HK-2 (cell line): ENCODE results near the gene RUBCN.
A peak's percentile ranks its signal among the peaks of the same experiment; 100 is the strongest.
"Not testable (repeated sequence)": the region's sequence is repeated elsewhere in the genome, so short reads cannot be mapped to it uniquely, and the experiment has no call there.

Source experiments
- DNase-seq: peaks from one replicate; pipeline ENCODE4 v3.0.0-alpha.2; 2018; ENCODE audit not compliant: unreplicated experiment

The RUBCN gene

GRCh38 chr3:197734667-197735318 is 1.9 kb downstream of the RUBCN start:
- no peak for DNase-seq

GRCh38 chr3:197733042-197733441 is 3.7 kb downstream of the RUBCN start:
- DNase-seq, result no peak

DNA sequence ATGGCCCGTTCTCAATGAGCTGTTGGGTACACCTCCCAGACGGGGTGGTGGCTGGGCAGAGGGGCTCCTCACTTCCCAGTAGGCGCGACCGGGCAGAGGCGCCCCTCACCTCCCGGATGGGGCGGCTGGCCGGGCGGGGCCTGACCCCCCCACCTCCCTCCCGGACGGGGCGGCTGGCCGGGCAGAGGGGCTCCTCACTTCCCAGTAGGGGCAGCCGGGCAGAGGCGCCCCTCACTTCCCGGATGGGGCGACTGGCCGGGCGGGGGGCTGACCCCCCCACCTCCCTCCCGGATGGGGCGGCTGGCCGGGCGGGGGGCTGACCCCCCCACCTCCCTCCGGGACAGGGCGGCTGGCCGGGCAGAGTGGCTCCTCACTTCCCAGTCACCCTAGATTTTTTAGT is 5.2 kb downstream of the RUBCN start:
- DNase-seq, result not testable (repeated sequence)

DNA sequence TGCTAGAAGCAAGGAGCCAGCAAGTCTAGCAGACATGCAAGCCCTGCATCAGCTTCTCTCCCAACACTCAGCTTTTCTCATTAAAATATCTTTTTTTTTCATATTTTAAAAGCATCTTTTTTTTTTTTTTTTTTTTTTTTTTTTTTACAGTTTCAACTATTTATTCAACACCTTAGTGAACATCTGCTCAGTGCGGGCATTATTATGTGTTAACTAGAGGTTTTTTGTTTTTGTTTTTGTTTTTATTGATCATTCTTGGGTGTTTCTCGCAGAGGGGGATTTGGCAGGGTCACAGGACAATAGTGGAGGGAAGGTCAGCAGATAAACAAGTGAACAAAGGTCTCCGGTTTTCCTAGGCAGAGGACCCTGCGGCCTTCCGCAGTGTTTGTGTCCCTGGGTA is 5.9 kb downstream of the RUBCN start:
- DNase-seq, result not testable (repeated sequence)

GRCh38 chr3:197730200-197730599 is 6.5 kb downstream of the RUBCN start:
- DNase-seq, result peak; percentile 41

- DNase-seq, result no peak
These were observed 8.2 kb downstream of the RUBCN start for GRCh38 chr3:197728487-197728886.

GRCh38 chr3:197727878-197728277 is 8.8 kb downstream of the RUBCN start:
- not testable (repeated sequence) for DNase-seq

GRCh38 chr3:197722734-197723133 is 14.0 kb downstream of the RUBCN start:
- DNase-seq, result no peak

- DNase-seq, result no peak
These were observed 16.0 kb downstream of the RUBCN start for GRCh38 chr3:197720694-197721093.

- peak; percentile 63 for DNase-seq
These were observed 17.8 kb downstream of the RUBCN start for GRCh38 chr3:197718891-197719290.

GRCh38 chr3:197714251-197714650 is 22.5 kb downstream of the RUBCN start:
- DNase-seq, result no peak

DNA sequence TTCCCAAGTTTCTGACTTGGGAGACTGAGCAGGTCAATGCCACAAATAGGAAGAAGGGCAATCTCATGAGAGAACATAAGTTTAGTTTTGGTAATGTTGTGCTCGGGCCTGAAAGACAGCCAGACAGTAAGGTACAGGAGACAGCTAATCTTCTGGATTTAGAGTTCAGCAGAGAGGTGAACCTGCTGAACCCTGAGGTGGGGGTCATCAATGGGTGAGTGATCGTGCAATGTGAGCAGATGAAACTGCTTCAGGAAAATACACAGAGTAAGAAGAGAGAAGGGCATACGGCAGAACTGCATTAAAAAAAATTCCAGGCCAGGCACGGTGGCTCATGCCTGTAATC is 23.3 kb downstream of the RUBCN start:
- DNase-seq, result peak; percentile 33

- DNase-seq, result peak; percentile 84
These were observed 24.6 kb downstream of the RUBCN start for GRCh38 chr3:197711973-197712707.

DNA sequence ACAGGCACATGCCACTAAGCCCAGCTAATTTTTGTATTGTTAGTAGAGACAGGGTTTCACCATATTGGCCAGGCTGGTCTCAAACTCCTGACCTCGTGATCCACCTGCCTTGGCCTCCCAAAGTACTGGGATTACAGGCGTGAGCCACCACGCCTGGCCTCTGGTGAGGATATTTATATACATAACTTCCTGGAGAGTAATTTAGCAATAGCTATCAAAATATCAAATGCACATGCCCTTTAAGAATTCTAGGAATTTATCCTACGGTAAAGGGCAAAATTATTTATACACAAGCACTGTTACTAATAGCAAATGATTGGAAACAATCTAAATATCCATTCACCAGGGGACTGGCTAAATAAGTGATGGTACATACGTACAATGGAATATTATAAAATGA is 25.7 kb downstream of the RUBCN start:
- DNase-seq, result not testable (repeated sequence)

DNA sequence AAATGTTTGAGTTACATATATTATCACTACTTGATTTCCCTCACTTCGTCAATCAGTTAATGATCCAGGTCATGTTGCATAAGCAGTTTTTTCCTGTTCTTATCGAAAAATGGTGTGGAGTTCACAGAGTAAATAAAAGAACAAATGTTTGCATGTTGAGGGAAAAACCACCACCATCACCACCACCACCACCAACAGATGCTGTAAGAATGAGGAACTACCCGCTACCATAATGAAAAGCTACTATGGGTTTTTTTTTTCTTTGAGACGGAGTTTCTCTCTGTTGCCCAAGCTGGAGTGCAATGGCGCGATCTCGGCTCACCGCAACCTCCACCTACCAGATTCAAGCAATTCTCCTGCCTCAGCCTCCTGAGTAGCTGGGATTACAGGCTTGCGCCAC is 27.6 kb downstream of the RUBCN start:
- DNase-seq, result no peak

GRCh38 chr3:197706658-197707057 is 30.0 kb downstream of the RUBCN start:
- DNase-seq, result no peak

GRCh38 chr3:197701841-197702240 is 34.9 kb downstream of the RUBCN start:
- no peak for DNase-seq

DNA sequence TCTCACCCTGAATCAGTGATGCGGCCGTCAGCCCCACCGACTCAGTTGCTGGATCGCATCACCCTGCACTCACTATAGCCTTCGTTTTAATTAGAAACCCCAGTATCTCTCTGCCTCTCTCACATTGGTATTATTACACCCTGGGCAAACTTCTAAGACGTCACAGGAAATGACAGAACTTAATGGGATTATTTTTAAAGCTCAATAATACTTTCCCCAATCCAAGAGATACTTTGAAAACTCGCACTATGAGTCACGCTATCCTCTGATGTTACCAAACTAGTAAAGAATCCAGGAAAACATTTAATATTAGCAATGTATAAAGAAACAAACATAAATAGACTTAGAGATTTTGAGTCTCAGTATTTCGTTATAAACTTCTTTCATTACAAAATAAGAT is 36.6 kb downstream of the RUBCN start:
- no peak for DNase-seq

- no peak for DNase-seq
These were observed 39.3 kb downstream of the RUBCN start for GRCh38 chr3:197697355-197697754.

DNA sequence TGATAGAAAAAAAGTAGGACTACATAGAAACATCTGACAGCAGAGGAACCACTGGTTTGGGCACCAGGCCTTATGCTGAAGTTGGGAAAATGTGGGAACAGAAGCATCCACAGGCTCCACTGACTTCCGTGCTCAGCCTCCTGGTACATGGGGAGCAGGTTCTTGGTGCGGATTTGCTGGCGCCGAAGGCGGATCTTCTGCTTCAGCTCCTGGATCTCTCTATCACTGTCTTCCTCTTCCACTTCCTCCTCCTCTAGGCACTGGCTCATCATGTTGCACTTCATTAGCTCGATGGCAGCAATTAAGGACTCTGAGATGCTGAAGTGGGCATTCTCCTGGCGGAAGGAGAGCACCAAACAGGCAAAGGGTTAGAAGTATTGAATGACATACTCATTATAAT is 42.5 kb downstream of the RUBCN start:
- DNase-seq, result no peak

GRCh38 chr3:197692641-197693040 is 44.1 kb downstream of the RUBCN start:
- no peak for DNase-seq

GRCh38 chr3:197690754-197691153 is 46.0 kb downstream of the RUBCN start:
- no peak for DNase-seq

DNA sequence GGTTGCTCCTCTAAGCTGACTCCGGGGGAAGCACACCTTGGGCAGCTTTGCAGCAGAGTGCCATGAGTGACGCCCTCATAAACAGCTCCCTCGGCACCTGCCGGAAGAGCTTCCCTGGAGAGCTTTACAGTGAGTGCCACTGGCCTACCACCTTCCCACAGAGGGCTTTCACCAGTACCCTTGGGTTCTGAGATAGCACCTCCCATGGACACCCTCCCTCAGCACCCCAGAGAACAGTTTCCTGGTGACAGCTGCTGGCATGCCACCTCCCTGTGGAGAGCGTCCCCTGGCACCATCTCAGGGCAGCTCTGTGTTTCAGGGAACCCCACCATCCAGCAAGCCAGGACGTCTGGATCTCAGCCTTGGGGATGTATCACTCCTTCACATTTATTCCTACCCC is 49.1 kb downstream of the RUBCN start:
- DNase-seq, result no peak

- no peak for DNase-seq
These were observed 49.8 kb downstream of the RUBCN start for GRCh38 chr3:197686899-197687298.
